CD4-positive, alpha-beta memory T cell (primary cell): Measurements from ENCODE around the gene AMN. TPM values are rescaled to one million over a fixed set of nuclear protein-coding genes. Genes with fewer than 3 reads are reported as not detected.

ENCODE experiments used
- CTCF ChIA-PET: fragments of 350-600 bp; sonication (Branson Sonifier 250); formaldehyde crosslinking; loops from one replicate; lab custom pipeline; 2021; ENCODE audit warnings: inconsistent platforms; ENCODE audit not compliant: partially characterized antibody; lab: Charles Lee
- POLR2A ChIA-PET: fragments of 350-600 bp; sonication (Branson Sonifier 250); formaldehyde crosslinking; loops from one replicate; lab custom pipeline; 2021; ENCODE audit not compliant: partially characterized antibody; lab: Charles Lee
- DNase-seq, 5 donors: peaks; one replicate each; pipeline versions ENCODE4 v3.0.0 to v3.0.0-alpha.2; 2020 to 2022; ENCODE audit warnings: mixed read lengths in 1 of 5
- H3K27ac ChIP-seq: one replicate; pipeline ENCODE4 v1.7.0; 2013; ENCODE audit warnings: low read depth, low read length
- H3K27me3 ChIP-seq: 2 replicates; pipeline ENCODE4 v1.7.0; 2013; ENCODE audit warnings: mild to moderate bottlenecking, low read length, moderate library complexity; ENCODE audit not compliant: insufficient read depth
- H3K36me3 ChIP-seq: 2 replicates; pipeline ENCODE4 v1.7.0; 2013; ENCODE audit warnings: mild to moderate bottlenecking, low read length, moderate library complexity; ENCODE audit not compliant: insufficient read depth
- H3K4me1 ChIP-seq: 2 replicates; pipeline ENCODE4 v1.7.0; 2013; ENCODE audit warnings: mild to moderate bottlenecking, low read length, moderate library complexity; ENCODE audit not compliant: insufficient read depth
- H3K4me3 ChIP-seq, 2 donors: one replicate each; pipeline ENCODE4 v1.7.0; 2013; ENCODE audit warnings: low read length in 2 of 2, mild to moderate bottlenecking in 1 of 2
- H3K9me3 ChIP-seq, 2 donors: one replicate each; pipeline ENCODE4 v1.7.0; 2013; ENCODE audit warnings: low read length in 2 of 2, control low read depth in 1 of 2; ENCODE audit not compliant: control insufficient read depth in 1 of 2
- H3K27ac Mint-ChIP-seq, 7 donors: one replicate each; pipeline ENCODE4 v1.8.0; 2020 to 2021; ENCODE audit warnings: mixed read lengths in 7 of 7, mild to moderate bottlenecking in 6 of 7, inconsistent platforms in 3 of 7, moderate library complexity in 3 of 7
- H3K27me3 Mint-ChIP-seq, 2 donors: one replicate each; pipeline ENCODE4 v1.8.0; 2020 to 2021; ENCODE audit warnings: mixed read lengths in 2 of 2
- H3K36me3 Mint-ChIP-seq, 2 donors: one replicate each; pipeline ENCODE4 v1.8.0; 2020 to 2021; ENCODE audit warnings: mixed read lengths in 2 of 2, inconsistent platforms in 1 of 2, mild to moderate bottlenecking in 1 of 2
- H3K4me1 Mint-ChIP-seq, 4 donors: one replicate each; pipeline ENCODE4 v1.8.0; 2020 to 2021; ENCODE audit warnings: mixed read lengths in 4 of 4, mild to moderate bottlenecking in 1 of 4
- H3K4me3 Mint-ChIP-seq, 8 donors: one replicate each; pipeline ENCODE4 v1.8.0; 2020 to 2021; ENCODE audit warnings: mixed read lengths in 8 of 8, mild to moderate bottlenecking in 7 of 8, moderate library complexity in 6 of 8, inconsistent platforms in 3 of 8
- H3K9me3 Mint-ChIP-seq, 8 donors: one replicate each; pipeline ENCODE4 v1.8.0; 2020 to 2021; ENCODE audit warnings: mixed read lengths in 8 of 8, mild to moderate bottlenecking in 5 of 8, inconsistent platforms in 3 of 8, moderate library complexity in 1 of 8
- intact Hi-C: fragments of 100-400 bp; cut with micrococcal nuclease; formaldehyde crosslinking; loops from one replicate; pipeline ENCODE4 v1.15.1; 2023
- polyA plus RNA-seq, 2 donors: library from polyadenylated mRNA; unstranded; fragments of 300-500 nt; fragmentation: Illumina TruSeq; gene quantifications; one replicate each; pipeline ENCODE4 v1.2.3, GENCODE V29; 2021
- total RNA-seq, 2 experiments: library from RNA; stranded (reverse); gene quantifications; one replicate each; pipeline ENCODE4 v1.2.3, GENCODE V29; 2021

AMN gene
- total and polyA plus RNA-seq, 4 experiments from 2014 or later = 0.77 to 7.1 (median 3.6) TPM

GRCh38 chr14:102917469-102918211, 4.8 kb upstream of the AMN start:
- intact Hi-C loops = loop anchor here (1.0 to 5.0 kb wide), 3 partner anchors 142 to 395 kb away; no protein-coding TSS in a partner anchor
- H3K4me3 Mint-ChIP-seq = no peak overlapping the region

GRCh38 chr14:102918438-102918837, 4.0 kb upstream of the AMN start:
- Histone ChIP-seq H3K27me3 (no peaks in the 10 kb centered on the region), H3K4me3 (no peak overlapping the region), H3K36me3 (no peaks in the 10 kb centered on the region), H3K9me3 (no peaks in the 10 kb centered on the region), H3K27ac (no peak overlapping the region), H3K4me1 (peaks cover 6% of the 10 kb centered on the region)
- Mint-ChIP-seq H3K27me3 (no peaks in the 10 kb centered on the region), H3K36me3 (no peaks in the 10 kb centered on the region), H3K9me3 (no peaks in the 10 kb centered on the region), H3K4me1 (peaks cover 0 to 5% (median 3%) of the 10 kb centered on the region in 4 donors), H3K27ac (no peak overlapping the region), H3K4me3 (no peak overlapping the region)
- ChIA-PET CTCF (interaction anchor here (0.9 to 3.2 kb wide), 4 partner anchors 13 to 394 kb away, joined by 3 to 26 read pairs (median 9); no protein-coding TSS in a partner anchor), POLR2A (no interaction called here)
- intact Hi-C loops = loop anchor here (1.0 to 5.0 kb wide), 3 partner anchors 143 to 396 kb away; no protein-coding TSS in a partner anchor
- DNase-seq = no peak

More at GRCh38 chr14:102917469-102918211, 4.8 kb upstream of the AMN start:
- peak overlapping the region in 3 of 7 donors; percentile 2 to 87 (median 10) for H3K27ac Mint-ChIP-seq
- H3K4me1 Mint-ChIP-seq = peaks cover 0 to 1% (median 0%) of the 10 kb centered on the region in 4 donors
- Histone ChIP-seq H3K36me3 (no peaks in the 10 kb centered on the region), H3K27me3 (no peaks in the 10 kb centered on the region), H3K4me1 (no peaks in the 10 kb centered on the region), H3K9me3 (no peaks in the 10 kb centered on the region), H3K4me3 (no peak overlapping the region), H3K27ac (no peak overlapping the region)
- CTCF ChIA-PET = interaction anchor here (0.9 to 3.2 kb wide), 5 partner anchors 13 to 393 kb away, joined by 3 to 26 read pairs (median 3); no protein-coding TSS in a partner anchor
- no peaks in the 10 kb centered on the region for H3K36me3 Mint-ChIP-seq
- POLR2A ChIA-PET = no interaction called here
- peak in 4 of 5 donors; percentile 34 to 46 (median 43) for DNase-seq
- no peaks in the 10 kb centered on the region for H3K27me3 Mint-ChIP-seq
- no peaks in the 10 kb centered on the region for H3K9me3 Mint-ChIP-seq

- no peaks in the 10 kb centered on the region for H3K36me3 ChIP-seq
- ChIA-PET CTCF (no interaction called here), POLR2A (no interaction called here)
- Mint-ChIP-seq H3K9me3 (no peaks in the 10 kb centered on the region), H3K4me1 (peaks cover 3 to 12% (median 6%) of the 10 kb centered on the region in 4 donors), H3K27ac (no peak overlapping the region), H3K27me3 (no peaks in the 10 kb centered on the region), H3K4me3 (no peak overlapping the region), H3K36me3 (no peaks in the 10 kb centered on the region)
- H3K9me3 ChIP-seq = no peaks in the 10 kb centered on the region
- no peak for DNase-seq
- no peak overlapping the region for H3K4me3 ChIP-seq
- H3K4me1 ChIP-seq = peaks cover 19% of the 10 kb centered on the region
- no peak overlapping the region for H3K27ac ChIP-seq
- intact Hi-C loops = no loop called here
- H3K27me3 ChIP-seq = peaks cover 5% of the 10 kb centered on the region
These were observed 2.0 kb upstream of the AMN start for GRCh38 chr14:102920273-102920997.

- POLR2A ChIA-PET = no interaction called here
These were observed 1.5 kb upstream of the AMN start for GRCh38 chr14:102920998-102921304.

GRCh38 chr14:102923201-102923924, 900 bp downstream of the AMN start:
- Mint-ChIP-seq H3K4me3 (peak overlapping the region; percentile 46 to 75 (median 74)), H3K27me3 (peaks cover 7% of the 10 kb centered on the region in 2 donors), H3K4me1 (peaks cover 2 to 29% (median 10%) of the 10 kb centered on the region in 4 donors), H3K36me3 (no peaks in the 10 kb centered on the region), H3K27ac (peak overlapping the region in 3 of 7 donors; percentile 23 to 76 (median 31)), H3K9me3 (no peaks in the 10 kb centered on the region)
- H3K9me3 ChIP-seq = no peaks in the 10 kb centered on the region
- H3K27ac ChIP-seq = no peak overlapping the region
- no peaks in the 10 kb centered on the region for H3K36me3 ChIP-seq
- no peak for DNase-seq
- POLR2A ChIA-PET = interaction anchor here (1.8 kb wide), 1 partner anchor 23 kb away, joined by 7 read pairs; no protein-coding TSS in a partner anchor
- intact Hi-C loops = no loop called here
- CTCF ChIA-PET = no interaction called here
- peaks cover 19% of the 10 kb centered on the region for H3K4me1 ChIP-seq
- peaks cover 5% of the 10 kb centered on the region for H3K27me3 ChIP-seq
- peak overlapping the region; percentile 11 to 28 for H3K4me3 ChIP-seq

More at GRCh38 chr14:102920998-102921304, 1.5 kb upstream of the AMN start:
- H3K4me3 Mint-ChIP-seq = no peak overlapping the region
- H3K27ac Mint-ChIP-seq = no peak overlapping the region
- Histone ChIP-seq H3K27ac (no peak overlapping the region), H3K36me3 (no peaks in the 10 kb centered on the region), H3K27me3 (peaks cover 5% of the 10 kb centered on the region), H3K4me1 (peaks cover 19% of the 10 kb centered on the region), H3K9me3 (no peaks in the 10 kb centered on the region), H3K4me3 (no peak overlapping the region)
- no peaks in the 10 kb centered on the region for H3K36me3 Mint-ChIP-seq
- peaks cover 3 to 17% (median 9%) of the 10 kb centered on the region in 4 donors for H3K4me1 Mint-ChIP-seq
- H3K9me3 Mint-ChIP-seq = no peaks in the 10 kb centered on the region
- no peak for DNase-seq
- H3K27me3 Mint-ChIP-seq = peaks cover 3% of the 10 kb centered on the region in 2 donors
- intact Hi-C loops = no loop called here
- CTCF ChIA-PET = no interaction called here

GRCh38 chr14:102923925-102924486, 1.5 kb downstream of the AMN start:
- Mint-ChIP-seq H3K4me1 (peaks cover 5 to 32% (median 14%) of the 10 kb centered on the region in 4 donors), H3K27me3 (peaks cover 7% of the 10 kb centered on the region in 2 donors), H3K36me3 (no peaks in the 10 kb centered on the region), H3K27ac (no peak overlapping the region), H3K4me3 (peak overlapping the region in 6 of 8 donors; percentile 17 to 61 (median 28)), H3K9me3 (no peaks in the 10 kb centered on the region)
- H3K9me3 ChIP-seq = no peaks in the 10 kb centered on the region
- peaks cover 5% of the 10 kb centered on the region for H3K27me3 ChIP-seq
- no peaks in the 10 kb centered on the region for H3K36me3 ChIP-seq
- H3K4me1 ChIP-seq = peaks cover 25% of the 10 kb centered on the region
- DNase-seq = no peak
- no peak overlapping the region for H3K4me3 ChIP-seq
- H3K27ac ChIP-seq = no peak overlapping the region
- ChIA-PET CTCF (no interaction called here), POLR2A (interaction anchor here (1.8 kb wide), 1 partner anchor 23 kb away, joined by 7 read pairs; no protein-coding TSS in a partner anchor)
- intact Hi-C loops = no loop called here
